Neutrophil (primary cell): ENCODE results near the gene TMEM17.
A peak's percentile ranks its signal among the peaks of the same experiment; 100 is the strongest.
"Not testable (repeated sequence)": the region's sequence is repeated elsewhere in the genome, so short reads cannot be mapped to it uniquely, and the experiment has no call there.

ENCODE experiments used
- H3K27ac ChIP-seq: fragments of 200-600 bp; sonication (generic); 2 replicates; pipeline ENCODE4 v1.5.1; 2016; ENCODE audit warnings: mild to moderate bottlenecking, moderate library complexity
- H3K27me3 ChIP-seq: fragments of 200-600 bp; sonication (generic); 2 replicates; pipeline ENCODE4 v1.6.0; 2016; ENCODE audit warnings: mild to moderate bottlenecking
- H3K36me3 ChIP-seq: fragments of 200-600 bp; sonication (generic); 2 replicates; pipeline ENCODE4 v1.5.1; 2017
- H3K4me1 ChIP-seq, 2 experiments: fragments of 200-600 bp in 1 of 2; sonication (generic) in 1 of 2; 1 replicate in 1 of 2; 2 replicates in 1 of 2; pipeline versions ENCODE4 v1.5.1 to v1.6.1; 2013 to 2016; ENCODE audit warnings: low read depth in 1 of 2, low read length in 1 of 2, mild to moderate bottlenecking in 1 of 2, moderate library complexity in 1 of 2; ENCODE audit not compliant: control insufficient read depth in 1 of 2, insufficient read depth in 1 of 2
- H3K4me3 ChIP-seq, 2 experiments: fragments of 200-600 bp in 1 of 2; sonication (generic) in 1 of 2; 1 replicate in 1 of 2; 2 replicates in 1 of 2; pipeline ENCODE4 v1.5.1; 2013 to 2016; ENCODE audit warnings: low read depth in 1 of 2, low read length in 1 of 2, mild to moderate bottlenecking in 1 of 2, moderate library complexity in 1 of 2
- H3K9me3 ChIP-seq: fragments of 200-600 bp; sonication (generic); 2 replicates; pipeline ENCODE4 v1.5.1; 2016
- TF ChIP-seq, protein P1 (sequence below): fragments of 200-600 bp; sonication (generic); IDR thresholded peaks from 2 replicates; pipeline ENCODE4 v1.5.1; 2016; ENCODE audit warnings: antibody characterized with exemption

The TMEM17 gene

DNA sequence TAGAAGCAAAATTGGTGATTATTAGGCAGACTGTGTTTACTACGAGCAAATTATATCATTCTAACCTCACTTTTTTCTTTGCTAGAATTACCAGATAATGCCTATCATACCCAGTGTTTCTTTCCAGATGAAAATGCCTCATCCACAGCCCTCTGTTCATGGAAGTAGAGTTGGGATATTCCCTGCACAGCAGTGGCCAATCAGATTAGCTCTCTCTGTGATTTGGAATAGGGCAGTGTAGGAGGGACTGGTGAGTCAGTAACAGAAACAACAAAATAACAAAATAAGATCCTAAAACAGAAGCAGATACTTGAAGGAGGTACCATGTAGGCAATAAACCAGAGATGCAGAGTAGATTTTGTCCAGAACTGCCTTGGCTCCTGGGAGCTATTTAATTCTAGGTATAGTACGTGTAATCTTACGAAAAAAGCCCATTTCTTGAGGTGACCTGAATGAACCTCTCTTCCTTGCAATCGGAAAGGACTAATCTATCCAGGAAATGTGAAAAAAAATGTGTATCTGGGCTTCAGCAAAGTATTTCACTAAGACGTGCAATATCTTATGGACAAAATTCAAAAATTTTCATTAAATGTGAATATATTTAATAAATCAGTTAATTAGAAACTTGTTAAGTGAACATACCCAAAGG, 18.4 kb upstream of the TMEM17 start:
- Histone ChIP-seq H3K27ac (no peak overlapping the region), H3K4me1 (no peaks in the 10 kb centered on the region), H3K27me3 (no peaks in the 10 kb centered on the region), H3K9me3 (no peaks in the 10 kb centered on the region), H3K4me3 (no peak overlapping the region), H3K36me3 (no peaks in the 10 kb centered on the region)
- TF ChIP-seq, protein P1, sequence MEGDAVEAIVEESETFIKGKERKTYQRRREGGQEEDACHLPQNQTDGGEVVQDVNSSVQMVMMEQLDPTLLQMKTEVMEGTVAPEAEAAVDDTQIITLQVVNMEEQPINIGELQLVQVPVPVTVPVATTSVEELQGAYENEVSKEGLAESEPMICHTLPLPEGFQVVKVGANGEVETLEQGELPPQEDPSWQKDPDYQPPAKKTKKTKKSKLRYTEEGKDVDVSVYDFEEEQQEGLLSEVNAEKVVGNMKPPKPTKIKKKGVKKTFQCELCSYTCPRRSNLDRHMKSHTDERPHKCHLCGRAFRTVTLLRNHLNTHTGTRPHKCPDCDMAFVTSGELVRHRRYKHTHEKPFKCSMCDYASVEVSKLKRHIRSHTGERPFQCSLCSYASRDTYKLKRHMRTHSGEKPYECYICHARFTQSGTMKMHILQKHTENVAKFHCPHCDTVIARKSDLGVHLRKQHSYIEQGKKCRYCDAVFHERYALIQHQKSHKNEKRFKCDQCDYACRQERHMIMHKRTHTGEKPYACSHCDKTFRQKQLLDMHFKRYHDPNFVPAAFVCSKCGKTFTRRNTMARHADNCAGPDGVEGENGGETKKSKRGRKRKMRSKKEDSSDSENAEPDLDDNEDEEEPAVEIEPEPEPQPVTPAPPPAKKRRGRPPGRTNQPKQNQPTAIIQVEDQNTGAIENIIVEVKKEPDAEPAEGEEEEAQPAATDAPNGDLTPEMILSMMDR: no peak

DNA sequence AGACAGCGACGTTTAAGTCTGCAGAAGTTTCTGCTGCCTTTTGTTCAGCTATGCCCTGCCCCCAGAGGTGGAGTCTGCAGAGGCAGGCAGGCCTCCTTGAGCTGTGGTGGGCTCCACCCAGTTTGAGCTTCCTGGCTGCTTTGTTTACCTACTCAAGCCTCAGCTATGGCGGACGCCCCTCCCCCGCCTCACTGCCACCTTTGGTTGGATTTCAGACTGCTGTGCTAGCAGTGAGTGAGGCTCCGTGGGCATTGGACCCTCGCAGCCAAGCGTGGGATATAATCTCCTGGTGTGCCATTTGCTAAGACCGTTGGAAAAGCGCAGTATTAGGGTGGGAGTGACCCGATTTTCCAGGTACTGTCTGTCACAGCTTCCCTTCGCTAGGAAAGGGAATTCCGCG, 15.1 kb upstream of the TMEM17 start:
- H3K27ac ChIP-seq, H3K27me3 ChIP-seq, H3K36me3 ChIP-seq, H3K4me3 ChIP-seq, H3K4me1 ChIP-seq, H3K9me3 ChIP-seq: not testable (repeated sequence)

DNA sequence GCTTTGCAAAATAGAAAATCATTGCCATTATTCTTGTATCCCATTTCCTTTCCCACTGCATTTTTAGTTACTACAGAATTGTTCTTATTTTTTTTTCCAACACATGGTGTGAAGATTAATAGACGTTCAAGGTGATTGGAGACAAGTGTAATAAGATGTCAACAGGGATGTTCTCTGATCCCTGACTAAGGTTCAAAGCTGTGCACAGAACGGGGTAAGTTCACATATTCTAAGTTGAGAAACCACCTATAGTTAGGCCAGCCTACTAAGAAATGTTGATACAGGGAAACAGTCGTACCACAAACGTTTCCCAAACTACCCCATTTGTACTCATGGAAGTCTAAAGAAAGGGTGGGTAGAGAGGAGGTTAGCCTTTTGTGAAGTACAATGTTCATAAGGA, 6.4 kb upstream of the TMEM17 start:
- Histone ChIP-seq H3K27me3 (no peaks in the 10 kb centered on the region), H3K4me1 (peaks cover 8 to 16% of the 10 kb centered on the region in 2 experiments), H3K4me3 (no peak overlapping the region), H3K27ac (no peak overlapping the region), H3K9me3 (no peaks in the 10 kb centered on the region), H3K36me3 (no peaks in the 10 kb centered on the region)
- TF ChIP-seq, protein P1: no peak

DNA sequence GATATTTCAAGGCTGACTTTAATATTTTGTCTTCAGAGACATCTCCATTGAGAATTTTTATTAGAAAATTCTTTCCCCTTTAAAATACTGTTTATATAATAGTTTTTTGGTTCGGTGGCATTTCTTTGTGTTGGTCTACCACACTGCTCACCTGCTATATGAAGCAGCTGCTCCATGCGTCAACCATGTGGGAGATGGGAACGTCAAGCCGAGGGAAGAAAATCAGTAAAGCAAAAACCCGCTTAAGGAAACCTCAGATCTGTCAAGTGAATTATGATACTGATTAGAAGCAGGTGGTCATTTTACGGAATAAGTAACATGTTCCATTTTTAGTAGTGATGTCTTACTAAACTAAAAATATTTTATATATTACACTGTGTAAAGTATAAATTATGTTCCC, 5.6 kb upstream of the TMEM17 start:
- H3K27me3 ChIP-seq: no peaks in the 10 kb centered on the region
- TF ChIP-seq, protein P1: no peak
- H3K4me3 ChIP-seq: no peak overlapping the region
- no peaks in the 10 kb centered on the region for H3K36me3 ChIP-seq
- H3K27ac ChIP-seq: no peak overlapping the region
- peaks cover 8 to 16% of the 10 kb centered on the region in 2 experiments for H3K4me1 ChIP-seq
- no peaks in the 10 kb centered on the region for H3K9me3 ChIP-seq

DNA sequence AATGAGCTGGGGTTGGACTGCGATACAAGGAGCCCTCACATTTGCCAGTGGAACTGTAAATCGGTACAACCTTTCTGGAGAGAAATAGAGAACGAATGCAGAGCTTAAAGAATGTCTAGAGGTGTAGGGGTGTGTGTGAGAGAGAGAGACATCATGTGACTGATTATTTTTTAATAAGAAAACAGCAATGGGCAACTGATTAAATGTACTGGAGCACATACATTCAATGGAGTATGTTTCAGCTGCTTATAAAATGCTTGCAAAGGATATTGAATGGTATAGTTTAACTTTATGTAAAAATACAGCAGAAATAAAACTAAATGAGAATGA, 391 bp upstream of the TMEM17 start:
- Histone ChIP-seq H3K36me3 (no peaks in the 10 kb centered on the region), H3K4me3 (peak overlapping the region; percentile 64 to 69), H3K27me3 (no peaks in the 10 kb centered on the region), H3K4me1 (peaks cover 0 to 12% of the 10 kb centered on the region in 2 experiments), H3K9me3 (no peaks in the 10 kb centered on the region), H3K27ac (no peak overlapping the region)
- TF ChIP-seq, protein P1: no peak

DNA sequence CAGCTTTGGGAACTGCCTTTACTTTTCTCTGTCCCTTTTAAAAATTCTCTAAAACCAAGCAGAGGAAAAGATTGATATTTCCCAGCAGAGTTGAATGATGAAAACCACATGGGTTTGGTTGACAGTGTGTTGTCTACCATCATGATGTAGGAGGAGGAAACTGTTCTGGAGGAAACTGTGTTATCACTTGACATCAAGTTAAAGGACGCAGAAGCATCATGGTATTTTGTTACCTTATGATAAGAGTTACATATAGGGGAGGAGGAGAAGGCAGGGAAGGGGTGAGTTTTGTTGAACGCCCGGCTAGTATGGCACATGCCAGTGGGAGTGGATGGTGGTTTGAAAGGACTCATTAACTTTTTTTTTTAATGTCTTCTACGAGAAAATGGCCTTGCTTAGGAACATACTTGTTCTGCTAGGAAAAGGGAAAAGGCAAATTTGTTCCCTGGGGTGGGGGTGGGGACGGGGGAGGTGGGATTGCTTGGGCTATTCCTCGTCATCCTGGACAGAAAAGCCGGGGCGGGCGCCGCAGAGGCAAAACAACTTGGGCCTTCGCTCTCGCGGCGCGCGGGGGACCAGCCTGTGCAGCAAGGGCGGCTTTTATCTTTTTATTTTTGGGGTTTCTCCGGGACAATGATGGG, 766 bp downstream of the TMEM17 start:
- TF ChIP-seq, protein P1: no peak
- Histone ChIP-seq H3K4me3 (peak overlapping the region; percentile 64 to 69), H3K27ac (no peak overlapping the region)

More for the DNA sequence above, 766 bp downstream of the TMEM17 start:
- peaks cover 0 to 12% of the 10 kb centered on the region in 2 experiments for H3K4me1 ChIP-seq
- H3K9me3 ChIP-seq: no peaks in the 10 kb centered on the region
- no peaks in the 10 kb centered on the region for H3K36me3 ChIP-seq
- H3K27me3 ChIP-seq: no peaks in the 10 kb centered on the region
